ENCODE results near the gene PARVA.
A peak's percentile ranks its signal among the peaks of the same experiment; 100 is the strongest.

The PARVA gene

DNA sequence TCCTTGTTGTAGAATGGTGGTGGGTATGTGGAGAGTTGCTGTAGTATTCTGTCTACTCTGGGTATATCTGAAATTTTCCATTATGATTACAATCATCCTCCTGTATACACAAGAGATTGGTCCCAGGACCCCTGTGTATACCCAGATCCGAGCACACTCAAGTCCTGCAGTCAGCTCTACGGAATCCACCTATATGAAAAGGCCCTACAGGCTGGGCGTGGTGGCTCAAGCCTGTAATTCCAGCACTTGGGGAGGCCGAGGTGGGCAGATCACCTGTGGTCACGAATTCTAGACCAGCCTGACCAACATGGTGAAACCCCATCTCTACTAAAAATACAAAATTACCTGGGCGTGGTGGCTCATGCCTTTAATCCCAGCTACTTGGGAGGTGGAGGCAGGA lies 17.2 kb downstream of the PARVA start:
- H3K4me3 ChIP-seq (replicated peaks; ENCODE audit: low read depth, low read length): no peak overlapping the region
- no peak for DNase-seq (ENCODE audit: low read depth)
- TF ChIP-seq, protein P1, sequence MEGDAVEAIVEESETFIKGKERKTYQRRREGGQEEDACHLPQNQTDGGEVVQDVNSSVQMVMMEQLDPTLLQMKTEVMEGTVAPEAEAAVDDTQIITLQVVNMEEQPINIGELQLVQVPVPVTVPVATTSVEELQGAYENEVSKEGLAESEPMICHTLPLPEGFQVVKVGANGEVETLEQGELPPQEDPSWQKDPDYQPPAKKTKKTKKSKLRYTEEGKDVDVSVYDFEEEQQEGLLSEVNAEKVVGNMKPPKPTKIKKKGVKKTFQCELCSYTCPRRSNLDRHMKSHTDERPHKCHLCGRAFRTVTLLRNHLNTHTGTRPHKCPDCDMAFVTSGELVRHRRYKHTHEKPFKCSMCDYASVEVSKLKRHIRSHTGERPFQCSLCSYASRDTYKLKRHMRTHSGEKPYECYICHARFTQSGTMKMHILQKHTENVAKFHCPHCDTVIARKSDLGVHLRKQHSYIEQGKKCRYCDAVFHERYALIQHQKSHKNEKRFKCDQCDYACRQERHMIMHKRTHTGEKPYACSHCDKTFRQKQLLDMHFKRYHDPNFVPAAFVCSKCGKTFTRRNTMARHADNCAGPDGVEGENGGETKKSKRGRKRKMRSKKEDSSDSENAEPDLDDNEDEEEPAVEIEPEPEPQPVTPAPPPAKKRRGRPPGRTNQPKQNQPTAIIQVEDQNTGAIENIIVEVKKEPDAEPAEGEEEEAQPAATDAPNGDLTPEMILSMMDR (IDR thresholded peaks at IDR 0.05; ENCODE audit: low read length, missing control alignments): no peak

DNA sequence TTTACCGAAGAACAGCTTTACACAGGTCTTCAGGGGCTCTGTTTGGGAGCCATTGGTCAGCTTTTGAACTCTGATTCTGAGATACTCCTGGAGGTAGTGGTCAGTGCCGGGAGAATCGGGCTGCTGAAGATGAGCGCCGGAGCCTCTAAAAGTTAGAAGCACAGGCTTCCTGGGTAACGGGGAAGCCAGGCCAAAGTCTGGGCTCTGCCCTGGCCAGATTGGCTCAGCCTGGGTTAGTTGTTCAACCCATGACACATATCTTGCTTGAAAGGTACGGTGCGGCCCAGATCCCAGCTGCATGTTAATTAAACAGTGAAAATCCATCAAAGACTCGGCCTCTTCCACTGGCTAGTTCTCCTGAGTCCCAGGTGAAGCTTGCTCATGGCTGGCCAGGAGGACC lies 18.0 kb downstream of the PARVA start:
- no peak overlapping the region for H3K4me3 ChIP-seq (replicated peaks; ENCODE audit: low read depth, low read length)

DNA sequence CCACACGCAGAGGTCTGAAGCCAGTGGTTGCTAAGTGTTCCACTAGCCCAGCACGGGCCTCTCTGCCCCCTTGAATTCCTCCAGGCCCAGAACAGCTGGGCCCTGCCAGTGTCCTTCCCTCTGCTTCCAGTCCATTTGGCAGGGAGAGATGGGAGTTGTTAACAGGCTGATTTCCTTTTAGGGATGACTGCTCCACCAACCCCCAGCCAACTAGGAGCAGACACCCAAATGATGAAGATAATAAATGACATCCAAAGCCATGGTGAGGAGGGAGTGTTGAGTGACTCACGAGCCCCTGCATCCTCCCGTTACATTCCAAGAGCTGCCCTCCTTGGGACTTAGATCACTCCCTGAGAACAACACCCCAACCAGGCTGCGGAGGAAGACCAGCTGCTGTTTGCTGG lies 20.6 kb downstream of the PARVA start:
- DNase-seq (ENCODE audit: low read depth): peak; percentile 98
- TF ChIP-seq, protein P1 (IDR thresholded peaks at IDR 0.05; ENCODE audit: low read length, missing control alignments): no peak
- no peak overlapping the region for H3K4me3 ChIP-seq (replicated peaks; ENCODE audit: low read depth, low read length)

More for the DNA sequence above, 18.0 kb downstream of the PARVA start:
- no peak for DNase-seq (ENCODE audit: low read depth)
- TF ChIP-seq, protein P1 (IDR thresholded peaks at IDR 0.05; ENCODE audit: low read length, missing control alignments): no peak

GRCh38 chr11:12399355-12399754 lies 22.0 kb downstream of the PARVA start:
- no peak for DNase-seq (ENCODE audit: low read depth)
- H3K4me3 ChIP-seq (replicated peaks; ENCODE audit: low read depth, low read length): no peak overlapping the region
- TF ChIP-seq, protein P1 (IDR thresholded peaks at IDR 0.05; ENCODE audit: low read length, missing control alignments): no peak

- H3K4me3 ChIP-seq (replicated peaks; ENCODE audit: low read depth, low read length): no peak overlapping the region
- TF ChIP-seq, protein P1 (IDR thresholded peaks at IDR 0.05; ENCODE audit: low read length, missing control alignments): no peak
- no peak for DNase-seq (ENCODE audit: low read depth)
Observed at GRCh38 chr11:12402025-12402424, 24.7 kb downstream of the PARVA start.

GRCh38 chr11:12402691-12403120 lies 25.3 kb downstream of the PARVA start:
- peak; percentile 68 for DNase-seq (ENCODE audit: low read depth)
- TF ChIP-seq, protein P1 (IDR thresholded peaks at IDR 0.05; ENCODE audit: low read length, missing control alignments): no peak
- no peak overlapping the region for H3K4me3 ChIP-seq (replicated peaks; ENCODE audit: low read depth, low read length)

Measured in fibroblast of pulmonary artery (primary cell).